ENCODE results near the gene CCDC89. TPM values are rescaled to one million over a fixed set of nuclear protein-coding genes. Genes with fewer than 3 reads are reported as not detected.

The CCDC89 gene
- total and polyA plus RNA-seq, 10 of the 15 experiments (the other 5 are each of a cell fraction or from before 2014, with no cell fraction given): 0.11 to 0.15 TPM; not detected in 8

- TF ChIP-seq CUX1 (IDR thresholded peaks at IDR 0.05; ENCODE audit: insufficient replicate concordance, low read depth, low read length) (no peak), CEBPB (IDR thresholded peaks at IDR 0.05; ENCODE audit: borderline replicate concordance in 1 of 2, low read depth in 2 of 2, low read length in 2 of 2) (no peak), KAT2A (conservative IDR thresholded peaks at IDR 0.05; ENCODE audit: control insufficient read depth, low read depth, low read length) (no peak), MTA2 (IDR thresholded peaks at IDR 0.05; ENCODE audit: low read depth) (peak; percentile 52; the same call in 1 of the 2 replicates), PRDM15 (CRISPR knock-in tag; IDR thresholded peaks at IDR 0.05) (no peak), ZBTB33 (IDR thresholded peaks at IDR 0.05) (no peak), YBX1 (IDR thresholded peaks at IDR 0.05) (no peak), ZBTB11 (CRISPR knock-in tag; IDR thresholded peaks at IDR 0.05) (no peak), EGR1 (IDR thresholded peaks at IDR 0.05; ENCODE audit: borderline replicate concordance in 1 of 2, low read depth in 2 of 2, low read length in 2 of 2) (peak in 1 of 2 experiments; percentile 89; a peak in 2 of 3 replicates), ZBED1 (IDR thresholded peaks at IDR 0.05; ENCODE audit: borderline replicate concordance) (peak; percentile 47; the same call in 1 of the 2 replicates), PKNOX1 (IDR thresholded peaks at IDR 0.05) (peak; percentile 13; the same call in 1 of the 2 replicates), BRCA1 (IDR thresholded peaks at IDR 0.05; ENCODE audit: low read depth, low read length) (no peak)
Measured at GRCh38 chr11:85647604-85648299, 38.2 kb downstream of the CCDC89 start, which contains the start of gene TMEM126A (continued).

Measured in GM12878 (cell line).